Middle frontal gyrus (tissue), 1 donor: ENCODE measurements around the gene RNU6-9.

ENCODE experiments used
- DNase-seq: peaks from one replicate; pipeline ENCODE4 v3.0.0-alpha.2; 2015; ENCODE audit warnings: low spot score; ENCODE audit errors: extremely low spot score

Gene RNU6-9

GRCh38 chr19:932648-933552, 39.6 kb downstream of the RNU6-9 start:
- no peak for DNase-seq

DNA sequence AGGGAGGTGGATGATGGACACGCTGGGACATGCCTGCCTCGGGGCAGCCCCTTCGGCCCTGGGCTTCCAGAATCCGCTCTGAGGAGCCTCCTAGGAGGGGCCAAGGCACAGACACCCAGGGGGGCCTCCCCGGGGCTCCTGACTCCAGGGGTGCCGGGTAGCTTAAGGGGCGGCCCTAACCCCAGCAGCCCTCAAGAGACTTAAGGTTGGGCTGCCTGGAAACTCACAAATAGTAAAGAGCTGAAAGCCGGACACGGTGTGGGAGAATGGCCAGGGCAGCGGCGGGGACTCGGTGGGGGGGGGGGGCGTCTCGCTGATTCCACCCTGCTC, 40.2 kb downstream of the RNU6-9 start:
- no peak for DNase-seq

DNA sequence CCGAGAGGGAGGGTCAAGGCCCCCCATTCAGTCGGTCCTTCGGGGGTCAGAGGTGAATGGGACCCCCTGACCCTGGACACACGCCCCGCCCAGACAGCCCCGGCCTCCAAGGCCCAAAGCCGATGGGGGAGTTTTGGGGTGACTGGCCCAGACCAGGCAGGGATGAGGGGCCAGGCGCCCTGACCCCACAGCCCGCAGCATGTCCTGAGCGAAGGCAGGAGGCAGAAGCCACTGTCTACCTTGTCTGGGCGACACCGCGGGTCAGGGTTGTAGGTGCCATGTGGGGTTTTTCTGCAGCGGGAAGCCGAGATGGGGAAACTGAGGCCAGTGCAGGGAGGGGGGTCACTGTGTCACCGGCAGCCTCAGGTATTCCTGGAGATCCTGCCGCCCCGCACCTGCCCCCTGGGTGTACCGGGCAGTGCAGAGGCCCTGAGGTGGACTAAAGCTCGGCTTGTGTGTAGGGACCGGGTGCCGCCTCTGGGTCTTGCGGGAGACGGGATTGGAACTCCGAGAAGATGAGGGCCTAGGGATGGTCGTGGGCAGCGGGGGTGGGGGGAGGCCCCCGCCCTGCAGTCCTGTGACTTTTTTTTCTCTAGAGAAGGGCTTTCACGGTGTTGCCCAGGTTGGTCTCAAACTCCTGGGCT, 41.0 kb downstream of the RNU6-9 start:
- no peak for DNase-seq

DNA sequence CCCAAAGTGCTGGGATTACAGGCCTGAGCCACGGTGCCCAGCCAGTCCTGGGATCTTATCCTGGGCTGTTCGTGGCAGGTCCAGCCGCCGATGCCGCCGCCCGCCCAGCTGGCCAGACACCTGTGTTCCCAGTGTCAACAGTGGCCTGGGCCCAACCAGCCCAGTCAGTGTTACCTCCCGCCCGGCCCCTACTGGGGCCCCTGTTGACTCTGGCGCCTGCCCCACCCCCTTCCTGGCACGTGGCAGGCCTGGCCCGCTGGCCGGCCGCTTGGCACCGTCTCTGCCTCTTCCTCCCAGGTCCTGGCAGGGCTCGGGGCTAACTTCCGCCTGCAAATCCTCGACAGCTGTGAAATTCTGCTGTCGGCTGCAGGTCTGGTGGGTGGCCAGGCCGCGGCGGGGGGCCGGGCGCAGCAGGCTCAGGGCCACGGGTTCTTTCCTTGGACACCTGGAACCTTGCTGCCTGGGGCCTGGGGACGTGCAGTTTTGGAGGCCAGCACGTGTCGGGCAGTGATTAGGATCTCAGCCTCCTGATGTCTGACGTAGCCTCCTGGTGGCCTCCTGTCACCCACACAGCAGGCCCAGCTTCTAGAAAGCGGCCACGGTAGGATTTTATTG, 41.7 kb downstream of the RNU6-9 start:
- DNase-seq: no peak

DNA sequence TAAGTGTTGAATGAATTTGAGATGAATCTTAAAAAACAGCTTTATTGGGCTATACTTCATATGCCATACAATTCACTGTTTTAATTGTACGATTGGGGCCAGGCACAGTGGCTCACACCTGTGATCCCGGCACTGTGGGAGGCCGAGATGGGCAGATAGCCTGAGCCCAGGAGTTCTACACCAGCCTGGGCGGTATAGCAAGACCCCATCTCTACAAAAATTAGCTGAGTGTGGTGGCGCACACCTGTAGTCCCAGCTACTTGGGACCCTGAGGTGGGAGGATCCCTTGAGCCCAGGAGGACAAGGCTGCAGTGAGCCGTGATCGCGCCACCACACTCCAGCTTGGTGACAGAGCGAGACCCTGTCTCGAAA, 42.9 kb downstream of the RNU6-9 start:
- DNase-seq: no peak

GRCh38 chr19:937259-937694, 44.0 kb downstream of the RNU6-9 start:
- no peak for DNase-seq

DNA sequence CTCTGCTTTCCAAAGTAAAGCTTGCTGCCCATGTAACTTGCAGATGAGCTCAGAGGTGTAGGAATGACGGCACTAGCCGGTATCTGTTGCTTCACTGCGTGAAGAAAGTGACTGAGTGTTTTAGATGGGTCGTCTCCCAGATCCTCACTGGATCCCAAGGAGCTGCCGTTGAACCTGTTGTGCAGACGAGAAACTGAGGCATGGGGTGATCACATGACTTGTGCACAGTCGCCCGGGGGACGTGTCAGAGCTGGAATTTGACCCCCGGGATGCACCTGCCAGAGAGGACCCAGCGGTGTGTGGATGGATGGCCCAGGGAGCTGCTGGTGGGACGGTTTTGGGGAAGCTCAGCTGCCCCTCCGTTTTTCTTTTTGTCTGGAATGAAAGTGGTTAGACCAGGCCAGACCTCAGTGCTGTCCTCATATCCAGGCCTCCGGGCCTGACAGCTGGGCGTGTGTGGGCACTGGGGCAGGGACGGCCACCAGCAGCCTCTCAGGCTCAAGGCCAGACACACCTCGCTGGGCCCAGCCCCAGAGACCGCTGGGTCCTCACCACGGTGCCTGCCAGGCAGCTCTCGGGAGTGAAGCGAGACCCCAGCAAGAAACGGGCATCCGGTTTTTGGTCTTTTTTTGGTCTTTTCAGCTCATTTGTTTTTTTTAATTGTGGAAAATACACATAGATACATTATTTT, 45.1 kb downstream of the RNU6-9 start:
- no peak for DNase-seq

DNA sequence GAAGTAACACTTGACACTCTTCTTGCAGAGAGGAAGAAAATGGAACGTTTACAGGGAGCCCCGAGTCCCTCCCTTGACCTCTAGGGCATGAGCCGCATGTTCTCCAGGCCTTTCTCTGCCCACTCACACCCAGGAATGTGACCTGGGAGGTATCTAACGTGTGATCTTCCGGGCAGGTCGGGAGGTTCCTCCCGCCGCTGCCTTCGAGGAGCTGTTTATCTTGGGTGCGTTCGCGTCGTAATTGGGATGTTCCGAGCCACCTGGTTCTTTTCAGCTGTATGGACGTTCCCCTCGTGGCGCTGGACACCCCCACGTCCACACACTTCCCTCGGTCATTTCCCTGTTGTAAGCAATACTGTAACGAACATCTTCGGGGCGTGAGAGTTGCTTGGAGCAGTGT, 46.2 kb downstream of the RNU6-9 start:
- DNase-seq: no peak

DNA sequence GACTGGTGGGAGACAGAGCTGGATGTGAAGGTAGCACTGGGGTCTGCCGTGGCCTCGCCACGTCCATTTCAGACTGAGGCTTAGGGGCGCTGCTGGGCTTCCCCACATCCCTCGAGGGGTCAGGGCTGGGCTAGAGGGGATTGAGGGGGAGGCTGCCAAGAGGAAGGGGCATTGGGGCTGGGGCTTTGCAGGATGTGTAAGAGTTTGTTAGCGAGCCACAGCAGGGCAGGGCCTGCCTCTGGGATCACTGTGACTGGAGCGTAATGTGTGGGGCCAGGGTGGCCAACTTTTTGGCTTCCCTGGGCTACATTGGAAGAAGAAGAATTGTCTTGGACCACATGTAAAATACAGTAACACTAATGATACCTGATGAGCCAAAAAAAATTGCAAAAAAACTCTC, 46.6 kb downstream of the RNU6-9 start:
- DNase-seq: no peak

DNA sequence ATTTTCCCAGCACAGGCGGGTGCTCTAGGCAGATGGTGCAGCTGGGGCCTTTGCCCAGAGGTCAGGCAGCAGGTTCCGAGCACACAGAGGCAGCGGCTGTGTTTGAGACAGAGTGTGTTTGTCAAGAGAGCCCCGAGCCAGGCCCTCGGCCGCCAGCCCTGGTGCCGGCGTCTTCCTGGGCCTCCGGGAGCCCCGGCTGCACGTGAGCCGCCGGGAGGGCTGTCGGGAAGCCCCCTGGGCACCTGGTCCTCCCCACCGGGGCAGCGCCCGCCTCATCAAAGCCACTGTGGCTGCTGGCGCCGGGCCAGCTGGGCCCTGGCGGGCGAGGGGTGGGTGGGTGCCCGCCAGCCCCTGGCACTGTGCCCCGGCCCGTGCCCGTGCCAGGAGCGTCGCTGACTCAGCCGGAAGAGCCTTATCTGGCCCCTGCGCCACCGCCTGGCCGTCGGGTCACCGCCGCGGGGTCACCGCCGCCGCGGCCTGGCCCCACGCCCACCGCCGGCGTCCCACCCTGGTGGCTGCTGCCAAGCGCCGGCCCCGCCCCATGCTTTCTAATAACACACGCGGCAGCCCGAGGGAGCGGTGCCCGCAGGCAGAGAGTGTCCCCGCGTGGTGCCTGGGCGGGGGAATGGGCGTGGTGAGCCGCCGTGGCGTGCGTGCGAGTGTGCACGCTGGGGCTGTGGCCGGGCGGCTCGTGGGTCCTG, 47.5 kb downstream of the RNU6-9 start:
- no peak for DNase-seq

DNA sequence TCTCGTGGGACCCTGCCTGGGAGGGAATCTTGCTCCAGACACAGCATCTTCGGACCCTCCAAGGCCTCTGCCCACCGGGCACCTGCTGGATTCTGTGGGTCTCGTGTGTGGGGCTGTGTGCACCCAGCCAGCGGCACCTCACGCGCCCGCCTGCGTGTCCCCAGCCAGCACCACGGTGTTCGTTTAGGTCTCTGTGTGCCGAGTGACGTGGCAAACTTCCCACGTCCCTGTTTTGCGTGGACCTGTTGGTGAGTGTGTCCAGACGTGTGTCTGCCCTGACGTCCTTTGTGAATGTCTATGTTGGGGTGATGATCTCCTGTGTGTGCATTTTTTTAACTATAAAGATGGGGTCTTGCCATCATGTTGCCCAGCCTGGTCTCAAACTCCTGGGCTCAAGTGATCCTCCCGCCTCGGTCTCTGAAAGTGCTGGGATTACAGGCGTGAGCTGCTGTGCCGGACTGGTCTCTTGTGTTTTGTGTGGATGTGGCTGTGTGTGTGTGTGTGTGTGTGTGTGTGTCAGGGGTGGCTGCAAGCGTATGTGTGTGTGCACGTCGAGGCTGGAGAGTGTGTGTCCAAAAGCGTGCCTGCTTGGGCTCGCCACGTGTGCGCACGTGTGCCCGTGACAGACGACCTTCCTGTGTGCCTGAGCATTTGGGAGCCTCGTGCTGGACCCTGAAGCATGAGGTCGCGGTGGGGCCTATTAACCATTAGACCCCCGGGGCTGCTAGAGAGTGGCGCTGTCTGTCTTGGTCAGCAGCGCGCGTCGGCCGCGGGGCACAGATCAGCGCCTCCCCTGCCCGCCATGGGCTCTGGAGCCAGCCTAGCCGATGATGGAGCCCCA, 48.2 kb downstream of the RNU6-9 start:
- DNase-seq: no peak

DNA sequence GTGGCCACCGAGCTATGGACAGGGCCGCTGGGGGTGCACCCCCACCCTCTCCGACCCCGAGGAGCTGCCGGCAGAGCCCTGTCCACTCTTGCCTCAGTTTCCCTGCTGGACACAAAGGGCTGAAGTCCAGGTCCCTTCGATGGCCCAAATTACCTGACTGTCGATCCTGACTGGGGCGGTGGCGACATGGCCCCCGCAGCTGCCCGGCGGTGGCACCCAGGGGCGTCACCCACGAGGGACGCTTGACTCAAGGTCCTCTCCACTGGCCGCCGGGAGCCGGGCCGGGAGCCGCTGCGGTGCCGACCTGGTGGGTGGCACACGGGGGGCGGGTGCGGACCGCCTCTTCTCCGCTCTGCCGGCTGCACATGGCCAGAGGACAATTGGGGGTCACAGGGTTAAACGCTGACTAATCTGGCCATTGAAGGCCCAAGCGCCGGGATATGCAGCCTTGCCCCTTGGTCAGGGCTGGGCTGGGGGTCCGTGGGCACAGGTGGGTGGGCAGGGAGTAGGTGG, 48.9 kb downstream of the RNU6-9 start:
- no peak for DNase-seq
